DND-41 (cell line): Measurements from ENCODE around the gene BRAT1.

Experiments used
- EZH2 ChIP-seq: IDR thresholded peaks from 3 replicates; pipeline ENCODE4 v1.6.1; 2012; ENCODE audit warnings: borderline replicate concordance, low read depth, mild to moderate bottlenecking, moderate library complexity, low read length, inconsistent platforms; ENCODE audit not compliant: severe bottlenecking
- TF ChIP-seq, protein P1 (sequence below): IDR thresholded peaks from 2 replicates; pipeline ENCODE4 v1.5.1; 2012; ENCODE audit warnings: borderline replicate concordance, low read length, moderate library complexity, mild to moderate bottlenecking; ENCODE audit not compliant: poor library complexity, severe bottlenecking; ENCODE audit errors: extremely low read depth

DNA sequence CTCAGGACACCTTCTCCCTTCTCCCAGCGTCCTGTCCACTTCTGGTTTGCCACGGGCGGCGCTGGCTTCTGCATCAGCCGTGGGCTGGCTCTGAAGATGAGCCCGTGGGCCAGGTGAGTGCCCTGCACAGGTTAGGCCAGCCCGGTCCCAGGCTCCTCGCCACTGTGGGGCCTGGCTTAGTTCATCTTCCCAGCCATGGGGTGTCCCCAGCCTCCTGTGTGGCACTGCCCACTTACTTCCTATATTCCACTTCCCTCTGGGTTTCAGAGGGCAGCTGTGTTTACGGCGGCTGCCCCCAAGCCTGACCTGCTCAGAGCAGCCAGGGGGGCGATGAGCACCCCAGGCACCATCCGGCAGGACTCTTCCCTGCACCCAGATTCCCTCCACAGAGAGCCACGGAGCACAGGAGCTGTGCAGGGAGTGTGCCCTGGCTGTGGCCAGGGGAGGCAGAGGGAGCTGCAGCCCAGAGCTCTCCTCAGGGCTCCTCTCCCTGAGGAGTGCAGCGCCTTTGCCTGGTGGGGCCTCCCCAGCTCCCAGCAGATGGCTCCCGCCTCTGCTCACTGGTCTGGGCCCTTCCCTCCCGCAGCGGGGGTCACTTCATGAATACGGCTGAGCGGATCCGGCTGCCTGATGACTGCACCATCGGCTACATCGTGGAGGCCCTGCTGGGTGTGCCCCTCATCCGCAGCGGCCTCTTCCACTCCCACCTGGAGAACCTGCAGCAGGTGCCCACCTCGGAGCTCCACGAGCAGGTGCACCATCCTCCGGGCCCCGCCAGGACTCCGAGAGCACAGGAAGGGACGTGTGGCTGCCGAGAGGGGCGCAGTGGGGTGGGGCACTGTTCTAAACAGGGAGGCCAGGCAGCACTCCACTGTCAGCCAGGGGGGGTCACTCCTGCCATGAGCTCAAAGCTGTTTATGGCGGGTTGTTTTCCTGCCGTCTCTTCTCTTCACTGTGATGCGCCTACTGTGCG, 29.4 kb downstream of the BRAT1 start:
- TF ChIP-seq, protein P1, sequence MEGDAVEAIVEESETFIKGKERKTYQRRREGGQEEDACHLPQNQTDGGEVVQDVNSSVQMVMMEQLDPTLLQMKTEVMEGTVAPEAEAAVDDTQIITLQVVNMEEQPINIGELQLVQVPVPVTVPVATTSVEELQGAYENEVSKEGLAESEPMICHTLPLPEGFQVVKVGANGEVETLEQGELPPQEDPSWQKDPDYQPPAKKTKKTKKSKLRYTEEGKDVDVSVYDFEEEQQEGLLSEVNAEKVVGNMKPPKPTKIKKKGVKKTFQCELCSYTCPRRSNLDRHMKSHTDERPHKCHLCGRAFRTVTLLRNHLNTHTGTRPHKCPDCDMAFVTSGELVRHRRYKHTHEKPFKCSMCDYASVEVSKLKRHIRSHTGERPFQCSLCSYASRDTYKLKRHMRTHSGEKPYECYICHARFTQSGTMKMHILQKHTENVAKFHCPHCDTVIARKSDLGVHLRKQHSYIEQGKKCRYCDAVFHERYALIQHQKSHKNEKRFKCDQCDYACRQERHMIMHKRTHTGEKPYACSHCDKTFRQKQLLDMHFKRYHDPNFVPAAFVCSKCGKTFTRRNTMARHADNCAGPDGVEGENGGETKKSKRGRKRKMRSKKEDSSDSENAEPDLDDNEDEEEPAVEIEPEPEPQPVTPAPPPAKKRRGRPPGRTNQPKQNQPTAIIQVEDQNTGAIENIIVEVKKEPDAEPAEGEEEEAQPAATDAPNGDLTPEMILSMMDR = no peak
- no peak for TF ChIP-seq EZH2
